ENCODE results near the gene PSME3IP1.

Gene PSME3IP1

GRCh38 chr16:57123974-57124674, 61.7 kb downstream of the PSME3IP1 start (continued):
- TF ChIP-seq ZFP3 (tag by site-specific recombination; IDR thresholded peaks at IDR 0.05; ENCODE audit: low read depth) = no peak

GRCh38 chr16:57123216-57123973, 62.4 kb downstream of the PSME3IP1 start:
- no peak overlapping the region for H3K4me3 ChIP-seq (ENCODE audit: low read depth, low read length)
- peaks cover 0 to 4% of the 10 kb centered on the region in 2 experiments; a peak in 1 of 3 replicates for H3K36me3 ChIP-seq (ENCODE audit: control insufficient read depth in 2 of 2, insufficient read depth in 1 of 2, low read length in 2 of 2)
- H3K9me3 ChIP-seq (ENCODE audit: control insufficient read depth, insufficient read depth, low read depth, low read length) = no peaks in the 10 kb centered on the region
- no peak overlapping the region for H3K27ac ChIP-seq (ENCODE audit: extremely low read depth, low read depth, low read length)
- no peak for TF ChIP-seq ZNF354C (tag by site-specific recombination; IDR thresholded peaks at IDR 0.05; ENCODE audit: borderline replicate concordance, low read depth)
- no peak for TF ChIP-seq ZNF112 (tag by site-specific recombination; IDR thresholded peaks at IDR 0.05)
- TF ChIP-seq ZSCAN5A (tag by site-specific recombination; IDR thresholded peaks at IDR 0.05) = no peak
- TF ChIP-seq MEIS1 (CRISPR knock-in tag; IDR thresholded peaks at IDR 0.05; ENCODE audit: borderline replicate concordance) = no peak
- no peak for TF ChIP-seq REST (tag by site-specific recombination; IDR thresholded peaks at IDR 0.05)
- TF ChIP-seq ZNF544 (tag by site-specific recombination; IDR thresholded peaks at IDR 0.05) = no peak
- TF ChIP-seq TRIM28 (IDR thresholded peaks at IDR 0.05; ENCODE audit: borderline replicate concordance, low read length) = no peak
- TF ChIP-seq KLF16 (tag by site-specific recombination; IDR thresholded peaks at IDR 0.05) = no peak
- TF ChIP-seq ZNF501 (tag by site-specific recombination; IDR thresholded peaks at IDR 0.05) = no peak
- no peak for TF ChIP-seq ZBTB26 (tag by site-specific recombination; optimal IDR thresholded peaks at IDR 0.05)
- TF ChIP-seq SCRT1 (tag by site-specific recombination; IDR thresholded peaks at IDR 0.05; ENCODE audit: borderline replicate concordance) = no peak
- TF ChIP-seq ZNF670 (tag by site-specific recombination; IDR thresholded peaks at IDR 0.05; ENCODE audit: low read depth) = no peak
- no peak for TF ChIP-seq GLI4 (tag by site-specific recombination; IDR thresholded peaks at IDR 0.05)
- TF ChIP-seq ZNF529 (tag by site-specific recombination; IDR thresholded peaks at IDR 0.05; ENCODE audit: insufficient replicate concordance) = no peak
- TF ChIP-seq ZBTB6 (tag by site-specific recombination; IDR thresholded peaks at IDR 0.05) = no peak
- no peak for TF ChIP-seq ZNF426 (tag by site-specific recombination; IDR thresholded peaks at IDR 0.05)
- TF ChIP-seq GLIS1 (tag by site-specific recombination; IDR thresholded peaks at IDR 0.05) = no peak
- TF ChIP-seq PRDM2 (tag by site-specific recombination; IDR thresholded peaks at IDR 0.05; ENCODE audit: borderline replicate concordance) = no peak
- TF ChIP-seq IKZF3 (tag by site-specific recombination; IDR thresholded peaks at IDR 0.05) = no peak
- no peaks in the 10 kb centered on the region for H3K4me1 ChIP-seq (ENCODE audit: control insufficient read depth, insufficient read depth, low read length)
- CTCF ChIA-PET = interaction anchor here (0.9 kb wide), 1 partner anchor 31 kb away, joined by 3 read pairs; the partner anchor contains the start of gene CPNE2
- POLR2A ChIA-PET = interaction anchor here (0.6 to 0.7 kb wide), 3 partner anchors 113 to 366 kb away, joined by 3 to 6 read pairs (median 3); no protein-coding TSS in a partner anchor

Measured in HEK293 (cell line).